K562 (cell line): ENCODE data around the gene ZNF382. TPM values are rescaled to one million over a fixed set of nuclear protein-coding genes. Genes with fewer than 3 reads are reported as not detected.

Experiments
- ARHGAP35 ChIP-seq: fragments of 450-650 bp; IDR thresholded peaks from 2 replicates; pipeline ENCODE4 v1.6.1; 2018; ENCODE audit not compliant: partially characterized antibody
- CHD1 ChIP-seq: fragments of 200-600 bp; sonication (generic); IDR thresholded peaks from one replicate; pipeline ENCODE4 v1.6.1; 2012; ENCODE audit warnings: mild to moderate bottlenecking, moderate library complexity, low read length, inconsistent platforms
- EHMT2 ChIP-seq: fragments of 450-650 bp; IDR thresholded peaks from 2 replicates; pipeline ENCODE4 v1.6.1; 2018; ENCODE audit warnings: antibody characterized with exemption
- MAX ChIP-seq: sonication (generic); formaldehyde crosslinking; IDR thresholded peaks from 2 replicates; pipeline ENCODE4 v1.9.0; 2022; ENCODE audit warnings: mild to moderate bottlenecking, missing genetic modification reagents
- NBN ChIP-seq: fragments of 450-650 bp; IDR thresholded peaks from 2 replicates; pipeline ENCODE4 v1.6.1; 2016; ENCODE audit warnings: low read depth, mild to moderate bottlenecking
- RBM39 ChIP-seq: fragments of 200-400 bp; formaldehyde crosslinking; optimal IDR thresholded peaks from 2 replicates; pipeline ENCODE3; 2018; ENCODE audit warnings: low read depth, low read length
- THAP7 ChIP-seq: fragments of 250-450 bp; sonication (Bioruptor Pico); IDR thresholded peaks from 2 replicates; pipeline ENCODE4 v1.5.0; 2021
- THRB ChIP-seq: fragments of 450-650 bp; formaldehyde crosslinking; conservative IDR thresholded peaks from 2 replicates; pipeline ENCODE4 v1.4.0; 2022; ENCODE audit warnings: mild to moderate bottlenecking, missing genetic modification characterization
- ZBTB12 ChIP-seq: fragments of 250-450 bp; sonication (Bioruptor Pico); IDR thresholded peaks from 2 replicates; pipeline ENCODE4 v1.4.0; 2020
- ZNF174 ChIP-seq: fragments of 250-450 bp; sonication (Bioruptor Pico); IDR thresholded peaks from 2 replicates; pipeline ENCODE4 v1.4.0; 2020; ENCODE audit warnings: mild to moderate bottlenecking
- ZNF184 ChIP-seq: sonication (generic); formaldehyde crosslinking; IDR thresholded peaks from 2 replicates; pipeline ENCODE4 v1.5.0; 2020; ENCODE audit warnings: missing genetic modification reagents
- ZNF212 ChIP-seq: fragments of 450-650 bp; formaldehyde crosslinking; IDR thresholded peaks from 2 replicates; pipeline ENCODE4 v1.4.0; 2020; ENCODE audit warnings: mild to moderate bottlenecking
- ZNF707 ChIP-seq: fragments of 250-450 bp; sonication (Bioruptor Pico); conservative IDR thresholded peaks from 2 replicates; pipeline ENCODE4 v1.8.0; 2022; ENCODE audit warnings: inconsistent platforms, mild to moderate bottlenecking, moderate library complexity
- ZNF785 ChIP-seq: fragments of 250-450 bp; sonication (Bioruptor Pico); IDR thresholded peaks from 2 replicates; pipeline ENCODE4 v1.4.0; 2020; ENCODE audit warnings: mild to moderate bottlenecking
- polyA plus RNA-seq, 8 experiments: library from polyadenylated mRNA; depleted of rRNA in 4 of 8; stranded (reverse) in 5 of 8; unstranded in 3 of 8; fragments of >200 nt; fragmentation: Nextera tagmentation in 2 of 8; fragmentation: Illumina TruSeq in 1 of 8; extraction: Ambion mirVana in 2 of 8; extraction: Trizol in 1 of 8; gene quantifications; 2 replicates each; pipeline versions ENCODE4 v1.2.1 to v1.2.3, GENCODE V29; 2011 to 2014; ENCODE audit warnings: inconsistent platforms in 1 of 8, missing spikeins in 1 of 8
- total RNA-seq, 7 experiments: library from RNA; depleted of rRNA in 6 of 7; stranded (reverse); fragments of >200 nt in 6 of 7; fragmentation: Illumina TruSeq in 2 of 7; extraction: Trizol in 2 of 7; gene quantifications; 2 replicates each; pipeline versions ENCODE4 v1.2.1 to v1.2.3, GENCODE V29; 2011 to 2021; ENCODE audit warnings: low replicate concordance in 1 of 7
- TF ChIP-seq, protein P1 (sequence below): fragments of 450-650 bp; formaldehyde crosslinking; IDR thresholded peaks from 2 replicates; pipeline ENCODE4 v1.4.0; 2020; ENCODE audit warnings: mild to moderate bottlenecking, moderate library complexity
- TF ChIP-seq, protein P2 (sequence below): sonication (generic); formaldehyde crosslinking; IDR thresholded peaks from 2 replicates; pipeline ENCODE4 v1.8.0; 2023; ENCODE audit warnings: mild to moderate bottlenecking, missing genetic modification reagents

The ZNF382 gene
- total and polyA plus RNA-seq, 9 of the 15 experiments (the other 6 are each of a cell fraction or from before 2014, with no cell fraction given): 0.04 to 0.27 (median 0.16) TPM; not detected in 5

DNA sequence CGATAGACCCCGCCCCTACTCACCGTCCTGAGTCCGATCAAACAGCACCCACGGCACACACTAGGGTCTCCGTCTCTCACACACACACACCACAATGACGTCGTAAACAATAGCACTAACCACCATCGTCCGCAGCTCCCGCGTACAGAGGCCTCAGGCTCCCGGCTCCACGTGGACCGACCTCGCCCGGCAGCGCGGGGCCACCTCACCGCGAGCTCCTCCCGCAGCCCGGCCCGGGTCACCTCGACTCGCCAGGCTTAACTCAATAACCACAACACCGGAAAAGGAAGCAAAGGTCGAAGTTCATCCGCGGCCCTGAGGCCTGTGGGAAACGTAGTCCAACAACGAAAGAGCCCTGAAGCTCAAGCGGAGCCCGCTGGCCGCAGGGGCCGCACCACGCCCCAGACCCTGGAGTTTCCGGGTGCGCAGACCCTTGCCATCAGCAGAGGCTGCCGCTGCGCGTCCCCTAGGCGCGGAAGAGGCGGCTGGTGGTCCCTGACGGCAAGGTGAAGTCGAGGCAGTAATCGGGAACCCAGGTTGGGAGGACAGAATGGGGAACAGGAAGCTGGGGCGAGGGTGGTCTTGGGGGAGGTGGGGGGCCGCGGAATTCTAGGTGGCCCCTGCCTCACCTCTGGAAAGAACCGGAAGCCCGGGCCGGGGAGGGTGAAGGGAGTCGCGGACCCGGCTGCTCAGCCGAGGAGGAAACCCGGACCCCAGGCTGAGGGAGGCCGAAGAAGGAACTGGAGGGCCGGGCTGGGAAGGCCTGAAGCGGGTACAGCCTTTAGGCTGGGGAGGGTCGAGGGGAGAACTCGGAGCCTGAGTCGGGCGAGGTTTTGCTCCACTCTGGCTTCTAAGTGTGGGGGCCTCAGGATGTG is 31.9 kb upstream of the ZNF382 start, which contains the start of gene ZNF529 (continued):
- TF ChIP-seq ZNF174: no peak
- TF ChIP-seq ZNF184 (CRISPR knock-in tag): no peak
- no peak for TF ChIP-seq RBM39
- no peak for TF ChIP-seq ZNF212 (CRISPR knock-in tag)
- no peak for TF ChIP-seq ZNF785 (CRISPR knock-in tag)
- TF ChIP-seq NBN: peak; percentile 85
- TF ChIP-seq MAX (CRISPR knock-in tag): peak; percentile 93
- TF ChIP-seq ZBTB12: peak; percentile 62; the same call in 1 of the 2 replicates
- no peak for TF ChIP-seq EHMT2
- peak; percentile 76 for TF ChIP-seq THRB (CRISPR knock-in tag)
- no peak for TF ChIP-seq ARHGAP35
- TF ChIP-seq CHD1: no peak
- TF ChIP-seq, protein P1, sequence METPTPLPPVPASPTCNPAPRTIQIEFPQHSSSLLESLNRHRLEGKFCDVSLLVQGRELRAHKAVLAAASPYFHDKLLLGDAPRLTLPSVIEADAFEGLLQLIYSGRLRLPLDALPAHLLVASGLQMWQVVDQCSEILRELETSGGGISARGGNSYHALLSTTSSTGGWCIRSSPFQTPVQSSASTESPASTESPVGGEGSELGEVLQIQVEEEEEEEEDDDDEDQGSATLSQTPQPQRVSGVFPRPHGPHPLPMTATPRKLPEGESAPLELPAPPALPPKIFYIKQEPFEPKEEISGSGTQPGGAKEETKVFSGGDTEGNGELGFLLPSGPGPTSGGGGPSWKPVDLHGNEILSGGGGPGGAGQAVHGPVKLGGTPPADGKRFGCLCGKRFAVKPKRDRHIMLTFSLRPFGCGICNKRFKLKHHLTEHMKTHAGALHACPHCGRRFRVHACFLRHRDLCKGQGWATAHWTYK (CRISPR knock-in tag): no peak
- TF ChIP-seq ZNF707 (CRISPR knock-in tag): no peak
- no peak for TF ChIP-seq THAP7 (CRISPR knock-in tag)
- TF ChIP-seq, protein P2, sequence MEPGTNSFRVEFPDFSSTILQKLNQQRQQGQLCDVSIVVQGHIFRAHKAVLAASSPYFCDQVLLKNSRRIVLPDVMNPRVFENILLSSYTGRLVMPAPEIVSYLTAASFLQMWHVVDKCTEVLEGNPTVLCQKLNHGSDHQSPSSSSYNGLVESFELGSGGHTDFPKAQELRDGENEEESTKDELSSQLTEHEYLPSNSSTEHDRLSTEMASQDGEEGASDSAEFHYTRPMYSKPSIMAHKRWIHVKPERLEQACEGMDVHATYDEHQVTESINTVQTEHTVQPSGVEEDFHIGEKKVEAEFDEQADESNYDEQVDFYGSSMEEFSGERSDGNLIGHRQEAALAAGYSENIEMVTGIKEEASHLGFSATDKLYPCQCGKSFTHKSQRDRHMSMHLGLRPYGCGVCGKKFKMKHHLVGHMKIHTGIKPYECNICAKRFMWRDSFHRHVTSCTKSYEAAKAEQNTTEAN (CRISPR knock-in tag): no peak
